Liver (tissue), 3 donors: ENCODE data around the gene RAD51B.

ENCODE experiments used
- GABPA ChIP-seq, 2 donors: IDR thresholded peaks in 1 of 2; conservative IDR thresholded peaks in 1 of 2; 2 replicates each; pipeline ENCODE4 v1.6.1; 2016; ENCODE audit warnings: antibody characterized with exemption in 2 of 2, mild to moderate bottlenecking in 1 of 2, moderate library complexity in 1 of 2
- MAX ChIP-seq: IDR thresholded peaks from 2 replicates; pipeline ENCODE4 v1.6.1; 2016; ENCODE audit warnings: antibody characterized with exemption
- RAD21 ChIP-seq, 2 donors: IDR thresholded peaks; 2 replicates each; pipeline ENCODE4 v1.6.1; 2016; ENCODE audit warnings: antibody characterized with exemption in 2 of 2, mild to moderate bottlenecking in 2 of 2
- YY1 ChIP-seq: IDR thresholded peaks from 2 replicates; pipeline ENCODE4 v1.6.1; 2016; ENCODE audit warnings: antibody characterized with exemption, mild to moderate bottlenecking
- TF ChIP-seq, protein P1 (sequence below): fragments of 150-350 bp; IDR thresholded peaks from 2 replicates; pipeline ENCODE4 v1.5.1; 2017; ENCODE audit warnings: improper control_type of control experiment, low read depth, low read length; ENCODE audit not compliant: missing input control
- TF ChIP-seq, protein P2 (sequence below): IDR thresholded peaks from 2 replicates; pipeline ENCODE4 v1.6.1; 2016; ENCODE audit warnings: antibody characterized with exemption, mild to moderate bottlenecking
- donor health status: healthy.
- donor health status: healthy.

GRCh38 chr14:68243450-68244010, 424.0 kb downstream of the RAD51B start:
- TF ChIP-seq, protein P1, sequence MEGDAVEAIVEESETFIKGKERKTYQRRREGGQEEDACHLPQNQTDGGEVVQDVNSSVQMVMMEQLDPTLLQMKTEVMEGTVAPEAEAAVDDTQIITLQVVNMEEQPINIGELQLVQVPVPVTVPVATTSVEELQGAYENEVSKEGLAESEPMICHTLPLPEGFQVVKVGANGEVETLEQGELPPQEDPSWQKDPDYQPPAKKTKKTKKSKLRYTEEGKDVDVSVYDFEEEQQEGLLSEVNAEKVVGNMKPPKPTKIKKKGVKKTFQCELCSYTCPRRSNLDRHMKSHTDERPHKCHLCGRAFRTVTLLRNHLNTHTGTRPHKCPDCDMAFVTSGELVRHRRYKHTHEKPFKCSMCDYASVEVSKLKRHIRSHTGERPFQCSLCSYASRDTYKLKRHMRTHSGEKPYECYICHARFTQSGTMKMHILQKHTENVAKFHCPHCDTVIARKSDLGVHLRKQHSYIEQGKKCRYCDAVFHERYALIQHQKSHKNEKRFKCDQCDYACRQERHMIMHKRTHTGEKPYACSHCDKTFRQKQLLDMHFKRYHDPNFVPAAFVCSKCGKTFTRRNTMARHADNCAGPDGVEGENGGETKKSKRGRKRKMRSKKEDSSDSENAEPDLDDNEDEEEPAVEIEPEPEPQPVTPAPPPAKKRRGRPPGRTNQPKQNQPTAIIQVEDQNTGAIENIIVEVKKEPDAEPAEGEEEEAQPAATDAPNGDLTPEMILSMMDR, result no peak
- TF ChIP-seq GABPA (IDR thresholded peaks at IDR 0.05 in 1 of 2, conservative IDR thresholded peaks at IDR 0.05 in 1 of 2) (no peak), MAX (no peak), RAD21 (IDR thresholded peaks at IDR 0.05) (peak in 1 of 2 donors; percentile 27), YY1 (peak; percentile 15)
- TF ChIP-seq, protein P2, sequence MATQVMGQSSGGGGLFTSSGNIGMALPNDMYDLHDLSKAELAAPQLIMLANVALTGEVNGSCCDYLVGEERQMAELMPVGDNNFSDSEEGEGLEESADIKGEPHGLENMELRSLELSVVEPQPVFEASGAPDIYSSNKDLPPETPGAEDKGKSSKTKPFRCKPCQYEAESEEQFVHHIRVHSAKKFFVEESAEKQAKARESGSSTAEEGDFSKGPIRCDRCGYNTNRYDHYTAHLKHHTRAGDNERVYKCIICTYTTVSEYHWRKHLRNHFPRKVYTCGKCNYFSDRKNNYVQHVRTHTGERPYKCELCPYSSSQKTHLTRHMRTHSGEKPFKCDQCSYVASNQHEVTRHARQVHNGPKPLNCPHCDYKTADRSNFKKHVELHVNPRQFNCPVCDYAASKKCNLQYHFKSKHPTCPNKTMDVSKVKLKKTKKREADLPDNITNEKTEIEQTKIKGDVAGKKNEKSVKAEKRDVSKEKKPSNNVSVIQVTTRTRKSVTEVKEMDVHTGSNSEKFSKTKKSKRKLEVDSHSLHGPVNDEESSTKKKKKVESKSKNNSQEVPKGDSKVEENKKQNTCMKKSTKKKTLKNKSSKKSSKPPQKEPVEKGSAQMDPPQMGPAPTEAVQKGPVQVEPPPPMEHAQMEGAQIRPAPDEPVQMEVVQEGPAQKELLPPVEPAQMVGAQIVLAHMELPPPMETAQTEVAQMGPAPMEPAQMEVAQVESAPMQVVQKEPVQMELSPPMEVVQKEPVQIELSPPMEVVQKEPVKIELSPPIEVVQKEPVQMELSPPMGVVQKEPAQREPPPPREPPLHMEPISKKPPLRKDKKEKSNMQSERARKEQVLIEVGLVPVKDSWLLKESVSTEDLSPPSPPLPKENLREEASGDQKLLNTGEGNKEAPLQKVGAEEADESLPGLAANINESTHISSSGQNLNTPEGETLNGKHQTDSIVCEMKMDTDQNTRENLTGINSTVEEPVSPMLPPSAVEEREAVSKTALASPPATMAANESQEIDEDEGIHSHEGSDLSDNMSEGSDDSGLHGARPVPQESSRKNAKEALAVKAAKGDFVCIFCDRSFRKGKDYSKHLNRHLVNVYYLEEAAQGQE, result no peak
